Activated naive CD8-positive, alpha-beta T cell treated with anti-CD3 and anti-CD28 coated beads, Interleukin-2, amount 50 U/mL, for 16 hours (primary cell): ENCODE measurements around the gene TESK2.

Experiments used
- DNase-seq: peaks from one replicate; pipeline ENCODE4 v3.0.0-alpha.2; 2020; ENCODE audit warnings: low read depth, low spot score

Gene TESK2

DNA sequence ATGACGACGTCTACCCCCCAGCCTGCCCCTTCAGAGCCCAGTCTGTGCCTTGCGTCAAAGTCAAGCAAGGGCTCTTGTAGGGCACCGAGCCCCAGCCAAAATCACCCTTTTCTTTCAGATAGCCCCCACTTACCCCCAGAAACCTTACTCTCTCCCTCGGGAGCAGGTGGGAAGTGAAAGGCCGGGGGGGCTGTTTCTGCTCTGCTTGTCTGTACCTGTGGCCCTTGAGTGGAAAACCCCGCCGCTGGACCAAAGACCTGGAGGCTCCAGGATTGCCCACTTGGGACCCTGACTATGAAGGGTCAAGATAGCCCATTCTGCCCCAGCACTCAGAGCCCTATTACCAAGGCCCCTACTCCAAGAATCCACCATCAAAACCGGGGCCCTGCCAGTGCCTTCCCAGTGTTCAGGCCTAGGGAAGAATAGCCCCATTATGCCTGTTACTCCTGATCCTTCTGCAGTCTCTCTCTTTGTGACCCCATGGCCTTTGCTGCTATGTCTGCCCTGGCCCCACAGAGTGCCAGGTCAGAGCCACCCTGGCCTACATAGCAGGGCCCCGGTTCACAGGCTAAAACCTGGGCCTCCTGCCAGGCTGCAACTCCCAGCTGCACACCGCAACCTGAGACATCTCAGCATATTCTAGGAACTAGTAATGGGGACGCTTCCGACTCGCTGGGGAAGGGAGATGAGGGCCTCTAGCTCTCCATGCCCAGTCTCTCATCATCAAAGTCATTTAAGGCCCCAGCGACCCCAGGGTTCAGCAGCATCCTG, 186.5 kb downstream of the TESK2 start:
- no peak for DNase-seq

DNA sequence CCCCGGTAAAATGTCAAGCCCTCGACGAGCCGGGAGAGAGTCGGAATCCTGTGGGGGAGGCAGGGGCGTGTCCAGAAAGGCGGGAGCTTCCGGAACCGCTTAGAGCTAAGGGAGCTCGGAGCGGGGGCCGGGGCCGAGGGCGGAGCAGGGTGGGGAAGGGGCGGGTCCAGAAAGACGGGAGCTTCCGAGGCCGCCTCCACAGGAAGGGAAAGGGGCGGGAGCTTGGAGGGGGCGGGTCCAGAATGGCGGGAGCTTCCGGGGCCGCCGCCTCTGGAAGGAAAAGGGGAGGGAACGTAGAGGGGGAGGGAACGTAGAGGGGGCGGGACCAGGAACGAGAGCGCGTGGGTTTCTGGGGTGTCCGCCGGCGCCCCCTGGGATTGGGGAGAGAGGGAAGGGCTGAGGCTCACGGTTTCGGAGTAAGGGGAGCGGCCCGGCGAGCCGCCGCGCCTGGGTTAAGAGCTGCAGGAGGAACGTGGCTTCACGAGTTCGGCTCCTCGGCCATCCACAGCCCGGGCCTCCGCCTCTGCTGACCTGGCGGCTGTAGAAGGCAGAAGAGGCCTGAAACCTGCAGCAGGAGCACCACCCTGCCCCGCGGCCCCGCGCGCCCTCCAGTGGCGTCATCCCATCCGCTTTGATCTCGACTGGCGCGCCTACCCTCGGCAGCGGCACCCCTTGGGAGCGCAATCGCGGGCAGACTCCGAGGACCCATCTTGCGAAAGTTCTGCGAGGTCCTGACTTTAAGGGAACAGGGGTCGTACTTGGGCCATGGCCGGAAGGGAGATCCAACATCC, 187.2 kb downstream of the TESK2 start:
- DNase-seq = peak; percentile 97

DNA sequence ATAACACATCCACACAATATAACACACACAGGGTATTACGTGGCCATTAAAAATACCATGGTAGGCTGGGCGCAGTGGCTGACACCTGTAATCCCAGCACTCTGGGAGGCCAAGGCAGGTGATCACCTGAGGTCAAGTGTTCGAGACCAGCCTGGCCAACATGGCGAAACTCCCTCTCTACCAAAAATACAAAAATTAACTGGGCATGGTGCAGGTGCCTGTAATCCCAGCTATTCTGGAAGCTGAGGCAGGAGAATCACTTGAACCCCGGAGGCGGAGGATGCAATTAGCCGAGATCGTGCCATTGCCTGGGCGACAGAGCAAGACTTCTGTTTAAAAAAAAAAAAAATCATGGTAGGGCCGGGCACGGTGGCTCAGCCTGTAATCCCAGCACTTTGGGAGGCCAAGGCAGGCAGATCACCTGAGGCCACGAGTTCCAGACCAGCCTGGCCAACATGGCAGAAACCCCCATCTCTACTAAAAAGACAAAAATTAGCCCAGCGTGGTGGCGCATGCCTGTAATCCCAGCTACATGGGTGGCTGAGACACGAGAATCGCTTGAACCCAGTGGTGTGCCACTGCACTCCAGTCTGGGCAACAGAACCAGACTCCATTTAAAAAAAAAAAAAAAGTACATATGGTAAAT, 188.3 kb downstream of the TESK2 start:
- DNase-seq = no peak

DNA sequence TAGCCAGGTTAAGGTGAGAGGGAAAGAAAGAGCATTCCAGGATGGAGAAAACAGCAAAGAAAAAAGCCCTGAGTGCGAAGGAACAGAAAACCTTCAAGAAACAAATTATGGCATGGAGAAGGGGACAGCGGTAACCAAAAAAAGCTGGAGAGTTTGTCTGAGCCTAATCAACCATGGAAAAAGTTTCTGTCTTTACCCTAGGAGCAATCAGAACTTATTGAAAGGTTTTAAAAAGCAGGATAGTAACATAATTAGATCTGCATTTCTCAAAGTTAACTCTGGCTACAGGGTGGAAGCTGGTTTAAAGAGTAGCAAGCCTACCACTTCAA, 190.3 kb downstream of the TESK2 start:
- no peak for DNase-seq

DNA sequence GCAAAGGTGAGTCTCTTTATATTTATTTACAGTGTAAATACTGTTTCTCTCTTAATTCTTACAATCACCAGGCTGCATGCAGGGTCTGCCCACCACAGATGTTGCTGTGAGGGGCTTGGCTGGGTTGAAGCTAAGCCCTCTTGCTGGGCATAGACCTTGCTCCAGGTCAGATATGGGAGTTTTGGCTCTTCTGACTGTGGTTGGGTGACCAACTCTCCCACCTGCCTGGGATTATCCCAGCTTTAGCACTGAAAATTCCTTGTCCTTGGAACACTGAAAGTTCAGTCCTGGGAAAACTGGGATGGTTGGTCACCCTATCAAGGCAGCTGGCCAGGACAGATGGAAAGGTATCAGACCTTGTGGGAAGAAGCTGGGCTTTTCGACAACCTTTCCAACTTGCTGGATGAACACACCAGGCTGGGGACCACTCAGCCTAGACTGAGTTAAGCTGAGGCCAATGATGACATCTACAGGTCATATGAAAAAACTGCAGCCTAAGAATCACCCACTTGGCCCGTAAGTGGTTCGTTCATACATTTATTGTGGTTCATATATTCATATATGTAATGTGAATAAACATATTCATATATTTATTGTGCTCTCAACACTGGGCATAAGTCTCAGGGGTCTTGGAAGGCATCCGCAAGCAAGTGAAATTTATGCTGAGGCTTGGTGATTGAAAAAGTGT, 190.8 kb downstream of the TESK2 start:
- DNase-seq = no peak

DNA sequence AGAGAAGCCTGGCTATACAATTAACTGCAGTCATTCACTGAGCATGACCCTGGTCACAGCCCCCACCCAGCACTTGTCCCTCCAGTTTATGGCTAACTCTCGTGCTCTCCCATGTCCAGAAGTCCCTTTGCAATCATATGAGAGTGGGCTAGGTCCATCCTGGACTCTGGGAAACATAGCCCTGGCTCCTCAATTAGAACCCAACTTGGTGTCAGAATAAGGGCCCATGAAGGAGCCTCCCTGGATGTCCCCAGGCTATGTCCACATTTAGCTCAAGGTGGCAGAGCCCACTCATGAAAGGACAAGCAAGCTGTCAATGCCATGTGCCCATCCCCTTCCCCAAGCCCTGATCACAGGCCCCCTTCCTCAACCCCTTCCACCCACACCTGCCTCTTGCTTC, 191.7 kb downstream of the TESK2 start:
- DNase-seq = no peak

DNA sequence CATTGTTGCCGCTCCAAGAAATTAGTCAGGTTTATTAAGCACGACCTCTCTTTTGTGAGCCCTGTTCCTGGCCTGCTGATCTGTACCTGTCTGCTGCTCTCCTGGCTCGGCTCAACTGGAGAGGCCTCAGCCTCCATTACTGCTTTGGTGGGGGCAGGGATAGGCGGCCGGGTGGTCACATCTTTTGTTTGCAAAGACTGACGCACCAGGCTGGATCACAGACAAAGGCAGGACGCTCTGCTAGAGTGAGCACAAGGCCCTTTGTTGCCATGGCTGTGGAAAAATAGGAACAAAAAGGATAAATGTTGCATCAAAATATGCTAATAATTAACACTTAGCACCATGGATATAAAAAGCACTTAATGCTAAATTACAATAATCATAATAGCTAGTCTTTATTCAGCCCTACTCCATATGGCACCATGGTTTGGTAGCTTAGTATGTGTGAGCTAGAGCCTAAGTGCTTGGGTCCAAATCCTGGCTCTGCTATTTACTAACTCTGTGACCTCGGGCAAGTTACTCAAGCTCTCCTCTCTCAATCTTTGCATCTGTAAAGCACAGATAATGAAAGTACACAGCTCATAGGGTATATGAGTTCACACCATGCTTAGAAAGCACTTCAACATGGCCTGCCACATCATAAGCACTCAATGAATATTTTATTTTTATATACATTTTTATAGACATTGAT, 193.2 kb downstream of the TESK2 start:
- DNase-seq = no peak
